Measurements from ENCODE around the gene FLNB. TPM values are rescaled to one million over a fixed set of nuclear protein-coding genes. Genes with fewer than 3 reads are reported as not detected.

FLNB gene
- total RNA-seq, 1 experiment from 2014 or later: 47.2 TPM

DNA sequence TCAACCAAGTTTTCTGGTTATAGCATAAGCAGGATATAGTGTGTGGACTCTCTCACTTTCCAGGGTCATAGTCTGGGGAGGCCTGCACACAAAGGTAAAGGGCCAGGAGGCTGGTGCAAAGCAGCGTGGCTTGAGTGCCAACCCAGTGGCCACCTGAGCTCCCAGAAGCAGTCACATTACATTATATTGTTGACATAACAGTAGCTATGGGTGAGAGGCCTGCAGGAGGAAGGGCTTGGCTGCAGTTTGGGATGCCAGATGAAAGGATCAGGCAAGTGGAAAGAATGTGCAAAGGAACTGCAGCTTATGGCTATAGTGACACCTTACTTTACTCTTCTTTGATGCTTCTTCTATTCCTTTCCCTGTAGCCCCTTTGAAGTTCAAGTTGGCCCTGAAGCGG is 96.5 kb downstream of the FLNB start:
- DNase-seq (ENCODE audit: low spot score): no peak

DNA sequence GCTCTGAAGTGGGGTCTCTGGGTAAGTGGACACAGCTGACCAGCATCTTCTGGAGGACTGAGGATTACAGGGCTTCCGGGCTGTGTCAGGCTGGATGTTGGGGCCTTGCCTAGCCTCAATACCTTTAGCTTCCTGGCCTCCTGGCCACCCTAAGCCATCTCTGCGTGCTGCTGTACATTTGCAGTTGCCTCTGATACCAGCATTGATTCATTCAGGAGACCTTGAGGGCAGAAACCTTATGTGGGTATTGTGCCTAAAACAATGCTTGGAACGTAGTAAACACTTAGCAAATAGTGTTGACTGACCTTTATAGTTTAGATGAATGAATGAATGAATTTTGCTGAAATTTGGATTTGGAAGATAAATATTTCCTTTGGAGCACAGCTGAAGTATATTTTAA is 97.0 kb downstream of the FLNB start:
- no peak for DNase-seq (ENCODE audit: low spot score)

DNA sequence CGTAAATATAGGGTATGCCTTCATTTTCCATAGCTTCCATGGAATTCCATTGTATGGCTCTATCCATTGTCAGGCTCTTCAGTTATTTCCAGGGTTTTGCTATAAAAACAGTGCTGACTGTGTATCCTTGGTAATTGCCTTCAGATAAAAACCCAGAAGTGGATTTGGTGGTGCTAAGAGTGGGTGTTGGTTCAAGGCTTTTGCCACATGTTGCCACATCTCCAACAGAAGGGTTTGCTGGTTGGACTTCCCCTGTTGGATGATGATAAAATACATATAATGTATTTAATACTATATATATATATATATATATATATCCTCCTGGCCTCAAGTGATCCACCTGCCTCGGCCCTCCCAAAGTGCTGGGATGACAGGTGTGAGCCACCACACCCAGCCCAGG is 97.8 kb downstream of the FLNB start:
- no peak for DNase-seq (ENCODE audit: low spot score)

DNA sequence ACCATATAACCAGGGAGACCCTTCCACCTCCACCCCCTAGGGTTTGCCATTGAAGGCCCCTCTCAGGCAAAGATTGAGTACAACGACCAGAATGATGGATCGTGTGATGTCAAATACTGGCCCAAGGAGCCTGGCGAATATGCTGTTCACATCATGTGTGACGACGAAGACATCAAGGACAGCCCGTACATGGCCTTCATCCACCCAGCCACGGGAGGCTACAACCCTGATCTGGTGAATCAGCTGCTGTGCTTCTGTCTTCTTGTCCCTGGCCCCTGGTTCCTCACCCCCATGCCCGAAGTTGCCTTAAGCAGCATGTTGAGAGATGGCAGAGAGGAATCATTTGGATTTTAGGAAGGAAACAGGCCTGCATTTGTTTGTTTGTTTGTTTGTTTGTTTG is 98.4 kb downstream of the FLNB start:
- no peak for DNase-seq (ENCODE audit: low spot score)

DNA sequence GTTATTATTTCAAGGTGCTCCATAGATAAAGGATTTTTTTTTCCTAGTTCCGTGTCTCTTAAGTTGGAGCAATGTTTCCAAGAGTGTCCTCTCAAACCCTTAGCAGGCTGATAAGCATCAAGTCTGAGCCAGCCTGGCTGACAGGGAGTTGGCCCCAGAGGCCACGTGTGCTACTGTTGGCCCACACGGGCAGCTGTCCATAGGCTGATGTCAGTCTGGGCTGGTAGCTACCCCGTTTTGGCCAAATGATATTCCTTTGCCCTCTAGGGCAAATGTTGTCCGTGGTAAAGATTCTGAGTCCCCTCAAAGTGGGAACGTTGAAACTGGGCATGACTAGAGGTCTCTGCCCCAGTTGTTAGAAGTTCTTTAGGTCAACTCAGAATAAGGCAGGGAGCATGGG is 99.4 kb downstream of the FLNB start:
- DNase-seq (ENCODE audit: low spot score): no peak

DNA sequence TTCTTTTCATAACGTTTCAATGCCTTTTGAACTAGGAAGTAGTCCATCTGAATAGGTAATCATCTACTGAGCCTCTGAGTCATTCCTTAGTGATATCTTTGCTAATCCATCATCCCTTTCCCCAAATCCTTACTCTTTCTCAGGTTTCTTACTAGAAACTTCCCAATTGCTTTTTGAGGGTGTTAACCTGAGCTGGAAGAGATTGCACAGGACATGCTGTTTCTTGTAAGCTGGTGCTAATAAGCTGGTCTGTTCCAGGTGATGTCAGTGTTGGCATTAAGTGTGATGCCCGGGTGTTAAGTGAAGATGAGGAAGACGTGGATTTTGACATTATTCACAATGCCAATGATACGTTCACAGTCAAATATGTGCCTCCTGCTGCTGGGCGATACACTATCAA is 101.5 kb downstream of the FLNB start:
- no peak for DNase-seq (ENCODE audit: low spot score)

DNA sequence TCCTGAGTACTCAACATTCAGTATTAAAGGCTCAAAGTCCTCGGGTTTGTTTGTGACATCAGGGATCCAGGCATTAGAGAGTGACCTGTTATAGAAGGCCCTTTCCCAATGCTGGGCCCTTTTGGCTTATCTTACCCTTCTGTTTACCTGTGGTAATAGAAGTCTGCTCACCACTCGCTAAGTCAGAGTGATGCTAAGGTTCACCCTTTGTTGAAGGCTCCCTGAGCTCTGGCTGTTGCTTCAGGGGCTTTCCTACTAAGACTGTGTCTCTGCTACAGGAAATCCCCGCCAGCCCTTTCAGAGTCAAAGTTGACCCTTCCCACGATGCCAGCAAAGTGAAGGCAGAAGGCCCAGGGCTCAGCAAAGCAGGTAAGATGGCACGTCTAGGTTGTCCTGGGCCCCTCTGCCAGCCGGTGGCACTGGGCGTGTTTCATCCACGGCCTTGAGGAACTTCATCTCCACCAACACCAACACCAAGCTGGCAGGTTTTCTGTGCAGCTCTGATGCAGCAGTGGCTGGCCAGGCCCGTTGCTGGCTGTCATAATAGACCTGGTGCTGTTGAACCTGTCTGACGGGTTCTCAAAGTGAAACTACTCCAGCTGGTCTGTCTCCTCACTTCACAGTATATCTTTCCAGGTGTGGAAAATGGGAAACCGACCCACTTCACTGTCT is 103.4 kb downstream of the FLNB start:
- DNase-seq (ENCODE audit: low spot score): no peak

DNA sequence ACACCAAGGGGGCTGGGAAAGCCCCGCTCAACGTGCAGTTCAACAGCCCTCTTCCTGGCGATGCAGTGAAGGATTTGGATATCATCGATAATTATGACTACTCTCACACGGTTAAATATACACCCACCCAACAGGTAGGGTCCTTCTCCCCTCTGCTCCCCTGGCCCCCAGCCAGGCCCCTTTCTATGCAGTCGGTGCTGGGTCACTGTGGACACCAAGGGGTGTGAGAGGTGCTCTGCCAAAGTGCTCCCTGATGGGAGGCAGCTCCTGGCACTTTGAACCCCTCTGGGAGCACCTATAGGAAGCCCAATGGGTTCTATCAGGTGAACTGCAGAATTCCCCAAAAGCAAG is 103.9 kb downstream of the FLNB start:
- DNase-seq (ENCODE audit: low spot score): no peak

DNA sequence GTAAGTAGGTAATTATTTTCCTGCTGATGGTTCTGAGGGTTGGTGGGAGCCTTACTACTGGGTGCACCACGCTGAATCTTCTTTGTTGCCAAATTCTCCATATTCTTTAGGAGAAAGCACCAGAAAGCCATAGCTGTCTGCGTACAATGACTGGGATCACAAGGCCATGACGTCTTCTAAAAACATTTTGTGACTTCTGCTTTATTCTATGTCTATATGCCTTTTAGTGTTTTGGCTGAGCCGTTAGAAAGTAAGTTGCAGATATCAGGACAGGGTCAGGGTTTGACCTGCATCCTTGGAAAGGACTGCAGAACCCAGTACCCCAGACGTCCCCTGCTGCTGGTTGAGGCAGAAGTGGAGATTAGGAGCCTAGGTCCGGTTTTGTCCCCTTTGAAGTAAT is 107.0 kb downstream of the FLNB start:
- DNase-seq (ENCODE audit: low spot score): no peak

DNA sequence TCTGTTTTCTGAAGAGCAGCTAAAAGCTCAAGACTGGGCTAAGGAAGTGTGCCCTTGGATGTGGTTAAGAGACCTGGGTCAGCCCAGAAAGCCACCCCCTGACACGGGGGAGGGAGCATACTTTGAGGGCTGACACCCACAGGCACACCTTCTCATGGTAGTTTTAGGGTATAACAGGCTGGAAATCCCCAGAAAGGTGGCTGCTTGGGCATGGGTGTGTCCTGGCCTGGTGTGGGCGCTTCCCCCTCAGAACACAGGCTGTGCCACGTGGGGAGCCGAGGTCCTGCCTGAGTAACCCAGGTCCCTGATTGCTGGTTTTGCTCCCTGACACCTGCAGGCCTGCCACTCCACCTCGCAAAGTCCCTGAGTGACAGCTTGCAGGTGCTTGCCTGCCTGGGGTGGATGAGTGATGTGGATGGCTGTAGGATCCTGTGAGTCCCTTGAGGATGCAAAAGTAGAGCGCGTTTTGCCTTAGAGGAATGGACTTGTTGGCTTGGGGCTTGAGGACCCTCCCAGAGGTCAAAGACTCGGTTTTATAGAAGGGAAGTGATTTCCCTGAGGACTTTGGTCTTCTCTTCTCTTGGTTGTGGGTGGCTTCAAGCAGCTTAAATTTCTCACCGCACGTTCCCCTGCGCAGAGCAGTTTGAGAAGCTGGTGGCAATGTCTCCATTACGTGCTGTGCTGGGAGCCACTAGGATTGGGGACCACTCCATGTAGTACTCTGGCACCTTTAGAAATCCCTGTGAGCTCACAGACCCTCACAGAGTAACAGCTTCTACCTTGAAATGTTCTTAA is 108.1 kb downstream of the FLNB start:
- DNase-seq (ENCODE audit: low spot score): no peak

DNA sequence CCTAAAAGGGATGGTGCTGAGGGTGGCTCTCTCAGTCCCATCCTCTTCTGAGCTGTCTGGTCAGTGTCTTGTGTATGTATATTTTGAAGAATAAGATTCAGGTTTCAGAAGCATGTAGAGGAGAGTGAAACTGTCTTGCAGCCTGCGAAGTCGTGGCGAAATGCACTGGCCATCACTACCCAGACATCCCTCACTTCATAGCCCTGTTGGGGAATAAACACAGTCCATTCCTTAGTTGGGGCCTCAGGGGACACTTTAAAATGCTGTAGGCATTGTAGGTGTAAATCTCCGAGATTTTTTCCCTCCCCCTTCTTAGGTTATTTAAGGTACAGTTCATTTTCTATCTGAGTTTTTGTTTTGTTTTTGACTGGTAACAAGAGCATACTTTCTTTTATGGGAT is 108.8 kb downstream of the FLNB start:
- DNase-seq (ENCODE audit: low spot score): no peak

DNA sequence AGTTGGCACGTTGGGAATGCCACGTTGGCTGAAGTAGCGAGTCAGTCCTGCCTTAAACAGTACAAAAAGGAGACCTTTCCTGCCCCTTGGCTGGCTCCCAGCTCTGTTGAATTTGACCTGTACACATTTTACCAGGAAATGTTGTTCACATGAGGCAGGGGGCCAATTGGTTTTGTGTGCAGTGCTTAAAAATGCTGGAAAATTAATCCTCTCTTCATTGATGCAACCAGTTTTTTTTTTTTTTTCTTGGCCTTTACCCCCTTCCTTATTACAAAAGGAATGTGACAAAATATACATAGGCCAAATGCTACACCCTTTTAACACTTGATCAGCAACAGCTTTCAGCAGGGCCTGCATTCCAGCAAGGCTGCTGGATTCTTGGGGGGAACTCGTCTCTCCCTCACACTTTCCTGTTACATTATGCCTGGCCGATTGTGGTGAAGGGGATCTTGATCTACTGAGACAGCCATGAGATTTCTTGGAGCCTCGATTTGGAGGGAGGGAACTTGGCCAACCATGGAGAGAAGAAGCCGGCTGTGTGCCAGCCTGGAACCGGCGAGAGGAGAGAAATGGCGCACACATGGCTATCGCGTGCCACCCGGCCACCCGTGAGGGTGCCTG is 109.4 kb downstream of the FLNB start:
- no peak for DNase-seq (ENCODE audit: low spot score)

DNA sequence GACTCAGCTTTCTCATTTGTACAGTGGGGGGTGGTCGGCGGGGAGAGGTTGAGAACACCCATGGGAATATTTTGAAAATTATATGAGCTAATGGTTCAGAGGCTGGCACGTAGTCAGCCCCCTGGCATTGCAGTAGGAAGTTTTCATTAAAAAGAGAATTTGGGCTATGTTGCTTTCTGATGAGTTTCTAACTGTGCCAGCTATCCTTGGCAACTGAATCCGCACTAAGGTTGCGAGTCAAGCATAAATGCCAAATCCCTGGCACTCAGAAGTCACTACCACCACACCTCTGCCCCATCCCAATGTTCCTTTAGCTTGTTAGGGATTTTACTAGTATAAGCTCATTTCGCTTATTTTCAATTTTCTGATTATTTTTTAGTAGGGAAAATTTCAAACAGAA is 111.0 kb downstream of the FLNB start:
- DNase-seq (ENCODE audit: low spot score): no peak

DNA sequence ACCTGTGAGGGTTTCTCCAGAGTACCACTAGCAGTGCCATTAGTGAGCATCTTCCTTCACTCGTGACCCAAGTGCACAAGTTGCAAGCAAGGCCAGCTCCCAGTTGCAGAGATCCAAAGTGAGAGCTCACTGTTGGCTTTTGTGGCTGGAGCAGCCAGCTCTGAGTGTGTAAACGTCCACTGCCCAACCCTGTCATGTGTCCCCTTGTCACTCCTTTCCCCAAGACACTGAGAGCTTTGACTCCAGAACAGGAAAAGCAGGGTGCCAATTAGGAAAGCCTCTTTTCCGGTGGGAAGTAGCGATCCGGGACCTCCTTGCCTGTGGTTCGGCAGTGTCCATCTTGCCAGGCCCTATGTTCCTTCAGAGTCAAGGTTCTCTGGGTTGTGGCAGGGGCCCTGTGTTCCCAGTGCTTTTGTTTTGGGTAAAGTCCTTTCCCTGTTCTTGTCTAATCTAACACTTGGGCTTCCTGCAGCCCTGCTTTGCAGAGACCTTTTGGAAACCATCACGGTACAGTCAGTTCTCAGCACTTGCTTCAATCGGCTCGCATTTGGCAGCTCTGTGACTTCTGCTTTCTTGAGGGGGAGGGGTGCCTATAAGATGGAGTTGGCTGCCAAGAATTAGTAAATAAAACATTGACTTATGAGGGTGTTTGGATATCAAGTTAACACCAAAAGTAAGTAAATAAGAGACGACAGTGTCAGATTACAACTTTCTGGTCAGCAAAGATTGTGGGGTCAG is 112.0 kb downstream of the FLNB start:
- DNase-seq (ENCODE audit: low spot score): no peak

DNA sequence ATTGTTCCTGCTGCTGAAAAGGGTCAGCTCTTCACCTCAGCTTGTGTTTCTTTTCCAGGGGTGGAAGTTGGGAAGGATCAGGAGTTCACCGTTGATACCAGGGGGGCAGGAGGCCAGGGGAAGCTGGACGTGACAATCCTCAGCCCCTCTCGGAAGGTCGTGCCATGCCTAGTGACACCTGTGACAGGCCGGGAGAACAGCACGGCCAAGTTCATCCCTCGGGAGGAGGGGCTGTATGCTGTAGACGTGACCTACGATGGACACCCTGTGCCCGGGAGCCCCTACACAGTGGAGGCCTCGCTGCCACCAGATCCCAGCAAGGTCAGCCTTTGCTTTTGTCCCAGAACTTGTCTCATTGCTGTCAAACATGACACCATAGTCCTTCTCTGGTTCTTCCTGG is 113.0 kb downstream of the FLNB start:
- DNase-seq (ENCODE audit: low spot score): no peak

DNA sequence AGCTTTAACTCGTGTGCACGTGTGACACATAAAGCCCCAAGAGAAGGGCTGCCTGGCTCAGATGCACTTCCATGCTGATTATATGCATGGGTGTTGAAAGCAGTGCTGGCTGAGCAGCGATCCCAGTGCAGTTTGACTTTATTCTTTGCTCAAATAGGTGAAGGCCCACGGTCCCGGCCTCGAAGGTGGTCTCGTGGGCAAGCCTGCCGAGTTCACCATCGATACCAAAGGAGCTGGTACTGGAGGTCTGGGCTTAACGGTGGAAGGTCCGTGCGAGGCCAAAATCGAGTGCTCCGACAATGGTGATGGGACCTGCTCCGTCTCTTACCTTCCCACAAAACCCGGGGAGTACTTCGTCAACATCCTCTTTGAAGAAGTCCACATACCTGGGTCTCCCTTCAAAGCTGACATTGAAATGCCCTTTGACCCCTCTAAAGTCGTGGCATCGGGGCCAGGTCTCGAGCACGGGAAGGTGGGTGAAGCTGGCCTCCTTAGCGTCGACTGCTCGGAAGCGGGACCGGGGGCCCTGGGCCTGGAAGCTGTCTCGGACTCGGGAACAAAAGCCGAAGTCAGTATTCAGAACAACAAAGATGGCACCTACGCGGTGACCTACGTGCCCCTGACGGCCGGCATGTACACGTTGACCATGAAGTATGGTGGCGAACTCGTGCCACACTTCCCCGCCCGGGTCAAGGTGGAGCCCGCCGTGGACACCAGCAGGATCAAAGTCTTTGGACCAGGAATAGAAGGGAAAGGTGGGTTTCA is 114.9 kb downstream of the FLNB start:
- DNase-seq (ENCODE audit: low spot score): no peak

DNA sequence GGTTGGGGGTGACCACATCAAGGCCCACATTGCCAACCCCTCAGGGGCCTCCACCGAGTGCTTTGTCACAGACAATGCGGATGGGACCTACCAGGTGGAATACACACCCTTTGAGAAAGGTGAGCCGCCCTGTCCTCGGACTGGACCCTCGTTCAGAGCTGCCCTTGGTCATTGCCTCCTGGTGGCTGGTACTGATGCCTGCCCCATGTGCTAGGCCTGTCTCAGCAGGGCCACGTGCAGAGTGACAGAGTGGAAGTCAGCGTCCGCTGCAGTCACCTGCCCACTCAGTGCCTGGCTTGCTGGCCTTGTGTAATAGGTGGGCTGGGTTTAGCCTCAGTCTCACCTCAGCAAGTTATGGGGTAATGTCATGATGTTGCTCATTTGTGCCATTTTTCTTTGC is 116.2 kb downstream of the FLNB start:
- no peak for DNase-seq (ENCODE audit: low spot score)

DNA sequence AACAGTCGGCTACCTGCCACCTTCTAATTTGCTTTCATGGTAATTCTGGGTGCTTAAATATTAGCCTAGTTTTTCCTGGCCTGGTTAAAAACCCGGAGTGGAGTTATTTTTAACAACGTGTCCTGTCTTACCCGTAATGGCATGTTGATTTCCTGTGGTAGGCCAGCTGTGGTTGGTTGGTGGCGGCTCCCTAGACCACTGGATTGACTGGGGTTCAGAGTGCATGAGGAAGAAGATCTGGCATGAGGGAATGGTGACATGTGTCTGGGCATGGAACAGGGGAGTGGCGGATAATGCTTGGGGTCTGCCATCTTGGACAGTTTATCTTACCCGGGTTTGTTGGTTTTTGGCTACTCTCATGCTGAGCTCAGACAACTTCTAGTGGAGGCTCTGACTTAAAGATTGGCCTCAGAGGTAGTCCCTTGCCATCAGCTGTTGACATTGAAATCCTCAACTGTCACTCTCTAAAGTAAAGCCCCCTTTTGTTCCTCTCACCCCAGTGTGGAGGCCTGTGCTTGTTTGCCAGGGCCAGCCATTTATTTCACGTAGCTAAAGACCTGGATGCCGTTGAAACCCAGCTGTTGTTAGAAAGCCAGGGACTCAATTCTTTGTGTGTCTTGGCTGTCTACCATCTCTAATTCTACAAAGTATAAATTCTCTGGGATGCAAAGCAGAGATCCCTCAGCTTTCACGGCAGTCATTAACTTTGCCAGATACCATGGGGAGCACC is 121.0 kb downstream of the FLNB start:
- DNase-seq (ENCODE audit: low spot score): no peak

DNA sequence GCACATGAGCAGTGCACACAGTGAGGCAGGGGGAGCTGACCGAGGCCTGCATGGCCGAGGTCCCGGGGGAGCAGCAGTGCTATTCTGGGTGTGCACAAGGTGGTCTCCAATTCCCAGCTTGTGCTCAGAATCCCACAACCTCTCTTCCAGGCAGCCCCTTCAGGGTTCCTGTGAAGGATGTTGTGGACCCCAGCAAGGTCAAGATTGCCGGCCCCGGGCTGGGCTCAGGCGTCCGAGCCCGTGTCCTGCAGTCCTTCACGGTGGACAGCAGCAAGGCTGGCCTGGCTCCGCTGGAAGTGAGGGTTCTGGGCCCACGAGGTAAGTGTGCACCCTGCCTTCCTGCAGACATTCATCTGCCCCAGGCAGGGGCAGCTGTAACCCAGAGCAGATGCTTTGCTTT is 122.4 kb downstream of the FLNB start:
- no peak for DNase-seq (ENCODE audit: low spot score)

DNA sequence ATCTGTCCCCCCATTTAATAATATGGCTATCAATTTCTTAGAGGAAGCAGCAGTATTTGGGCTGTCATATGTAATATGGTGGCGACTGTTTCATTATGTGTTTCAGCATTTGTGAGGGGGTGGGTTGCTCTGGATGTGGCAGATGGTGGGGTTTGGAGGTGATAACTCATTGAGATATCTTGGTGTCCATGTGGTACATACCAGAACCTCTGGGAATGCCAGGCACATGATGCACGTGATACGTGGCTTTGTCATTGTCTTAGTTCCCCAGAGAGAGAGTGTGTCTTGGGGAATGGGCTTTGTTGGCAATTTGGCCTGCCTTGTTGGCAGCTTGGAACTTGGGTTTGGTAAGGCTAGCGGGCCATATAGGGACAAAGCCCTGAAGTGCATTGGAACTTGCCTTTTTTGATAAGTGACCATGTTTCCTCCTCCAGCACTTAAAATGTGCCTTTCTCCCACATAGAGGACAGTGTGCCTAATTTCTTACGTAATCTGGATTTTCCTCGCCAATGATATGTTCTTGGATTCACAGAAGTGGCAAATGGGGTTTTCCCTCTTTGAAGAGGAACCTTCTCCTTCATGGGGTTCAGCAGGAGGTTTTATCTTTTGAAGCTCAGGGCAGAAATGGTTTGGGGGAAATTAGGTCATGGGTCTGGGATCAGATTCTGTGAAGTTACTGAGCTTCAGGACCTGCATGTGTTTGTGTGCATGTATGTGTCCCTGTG is 123.0 kb downstream of the FLNB start:
- DNase-seq (ENCODE audit: low spot score): no peak
